ENCODE results near the gene GPR161.

Gene GPR161

GRCh38 chr1:168105846-168106245, 30.9 kb downstream of the GPR161 start:
- no peak for DNase-seq

GRCh38 chr1:168104535-168104934, 32.2 kb downstream of the GPR161 start:
- DNase-seq: no peak

- DNase-seq: no peak
Measured at GRCh38 chr1:168102487-168102886, 34.2 kb downstream of the GPR161 start.

- no peak for DNase-seq
Measured at GRCh38 chr1:168101336-168101735, 35.4 kb downstream of the GPR161 start.

- DNase-seq: no peak
Measured at GRCh38 chr1:168100315-168101002, 36.3 kb downstream of the GPR161 start.

GRCh38 chr1:168099337-168099801, 37.4 kb downstream of the GPR161 start:
- no peak for DNase-seq

- DNase-seq: no peak
Measured at GRCh38 chr1:168098534-168099320, 38.0 kb downstream of the GPR161 start.

- no peak for DNase-seq
Measured at GRCh38 chr1:168097921-168098528, 38.7 kb downstream of the GPR161 start.

GRCh38 chr1:168096296-168097165, 40.2 kb downstream of the GPR161 start:
- DNase-seq: no peak

GRCh38 chr1:168095476-168095875, 41.3 kb downstream of the GPR161 start:
- DNase-seq: no peak

- DNase-seq: no peak
Measured at GRCh38 chr1:168093616-168094015, 43.1 kb downstream of the GPR161 start.

- DNase-seq: no peak
Measured at GRCh38 chr1:168092566-168093355, 44.0 kb downstream of the GPR161 start.

GRCh38 chr1:168091720-168092550, 44.8 kb downstream of the GPR161 start:
- DNase-seq: no peak

- DNase-seq: no peak
Measured at GRCh38 chr1:168091063-168091462, 45.7 kb downstream of the GPR161 start.

- DNase-seq: no peak
Measured at GRCh38 chr1:168090395-168090794, 46.3 kb downstream of the GPR161 start.

- DNase-seq: no peak
Measured at GRCh38 chr1:168089979-168090337, 46.8 kb downstream of the GPR161 start.

GRCh38 chr1:168089326-168089978, 47.3 kb downstream of the GPR161 start:
- DNase-seq: no peak

GRCh38 chr1:168088511-168089325, 48.0 kb downstream of the GPR161 start:
- no peak for DNase-seq

- no peak for DNase-seq
Measured at GRCh38 chr1:168087696-168088095, 49.0 kb downstream of the GPR161 start.

- no peak for DNase-seq
Measured at GRCh38 chr1:168086438-168086837, 50.3 kb downstream of the GPR161 start.
